ENCODE measurements around the gene PSME2. TPM values are rescaled to one million over a fixed set of nuclear protein-coding genes. Genes with fewer than 3 reads are reported as not detected.
A peak's percentile ranks its signal among the peaks of the same experiment; 100 is the strongest.

Gene PSME2
- total RNA-seq, 4 donors from 2014 or later = 13.7 to 53.2 (median 21.5) TPM

- Histone ChIP-seq H3K4me1 (peaks cover 10 to 14% of the 10 kb centered on the region in 2 donors), H3K9me3 (no peaks in the 10 kb centered on the region), H3K36me3 (no peaks in the 10 kb centered on the region), H3K27me3 (no peaks in the 10 kb centered on the region), H3K4me3 (peak overlapping the region; percentile 75 to 97 (median 90)), H3K27ac (peak overlapping the region; percentile 83 to 88 (median 88))
- intact Hi-C loops (cut with DNase I; ENCODE audit: low total_unique reads) = loop anchor here (2.0 kb wide), 2 partner anchors 20 to 66 kb away; partner anchors contain the start of genes DCAF11, IRF9 and NRL
- ATAC-seq = no peak
- DNase-seq = no peak
- TF ChIP-seq, protein P1, sequence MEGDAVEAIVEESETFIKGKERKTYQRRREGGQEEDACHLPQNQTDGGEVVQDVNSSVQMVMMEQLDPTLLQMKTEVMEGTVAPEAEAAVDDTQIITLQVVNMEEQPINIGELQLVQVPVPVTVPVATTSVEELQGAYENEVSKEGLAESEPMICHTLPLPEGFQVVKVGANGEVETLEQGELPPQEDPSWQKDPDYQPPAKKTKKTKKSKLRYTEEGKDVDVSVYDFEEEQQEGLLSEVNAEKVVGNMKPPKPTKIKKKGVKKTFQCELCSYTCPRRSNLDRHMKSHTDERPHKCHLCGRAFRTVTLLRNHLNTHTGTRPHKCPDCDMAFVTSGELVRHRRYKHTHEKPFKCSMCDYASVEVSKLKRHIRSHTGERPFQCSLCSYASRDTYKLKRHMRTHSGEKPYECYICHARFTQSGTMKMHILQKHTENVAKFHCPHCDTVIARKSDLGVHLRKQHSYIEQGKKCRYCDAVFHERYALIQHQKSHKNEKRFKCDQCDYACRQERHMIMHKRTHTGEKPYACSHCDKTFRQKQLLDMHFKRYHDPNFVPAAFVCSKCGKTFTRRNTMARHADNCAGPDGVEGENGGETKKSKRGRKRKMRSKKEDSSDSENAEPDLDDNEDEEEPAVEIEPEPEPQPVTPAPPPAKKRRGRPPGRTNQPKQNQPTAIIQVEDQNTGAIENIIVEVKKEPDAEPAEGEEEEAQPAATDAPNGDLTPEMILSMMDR (IDR thresholded peaks at IDR 0.05 in 4 of 5, conservative IDR thresholded peaks at IDR 0.05 in 1 of 5) = no peak
- in situ Hi-C loops (cut with MboI; ENCODE audit: low sequenced_read_pairs in 4 of 4) = loop anchor here in 1 of 4 donors (5.0 kb wide), 1 partner anchor 38 kb away; no protein-coding TSS in a partner anchor
These were observed 51.6 kb downstream of the PSME2 start for GRCh38 chr14:24094841-24095270.

DNA sequence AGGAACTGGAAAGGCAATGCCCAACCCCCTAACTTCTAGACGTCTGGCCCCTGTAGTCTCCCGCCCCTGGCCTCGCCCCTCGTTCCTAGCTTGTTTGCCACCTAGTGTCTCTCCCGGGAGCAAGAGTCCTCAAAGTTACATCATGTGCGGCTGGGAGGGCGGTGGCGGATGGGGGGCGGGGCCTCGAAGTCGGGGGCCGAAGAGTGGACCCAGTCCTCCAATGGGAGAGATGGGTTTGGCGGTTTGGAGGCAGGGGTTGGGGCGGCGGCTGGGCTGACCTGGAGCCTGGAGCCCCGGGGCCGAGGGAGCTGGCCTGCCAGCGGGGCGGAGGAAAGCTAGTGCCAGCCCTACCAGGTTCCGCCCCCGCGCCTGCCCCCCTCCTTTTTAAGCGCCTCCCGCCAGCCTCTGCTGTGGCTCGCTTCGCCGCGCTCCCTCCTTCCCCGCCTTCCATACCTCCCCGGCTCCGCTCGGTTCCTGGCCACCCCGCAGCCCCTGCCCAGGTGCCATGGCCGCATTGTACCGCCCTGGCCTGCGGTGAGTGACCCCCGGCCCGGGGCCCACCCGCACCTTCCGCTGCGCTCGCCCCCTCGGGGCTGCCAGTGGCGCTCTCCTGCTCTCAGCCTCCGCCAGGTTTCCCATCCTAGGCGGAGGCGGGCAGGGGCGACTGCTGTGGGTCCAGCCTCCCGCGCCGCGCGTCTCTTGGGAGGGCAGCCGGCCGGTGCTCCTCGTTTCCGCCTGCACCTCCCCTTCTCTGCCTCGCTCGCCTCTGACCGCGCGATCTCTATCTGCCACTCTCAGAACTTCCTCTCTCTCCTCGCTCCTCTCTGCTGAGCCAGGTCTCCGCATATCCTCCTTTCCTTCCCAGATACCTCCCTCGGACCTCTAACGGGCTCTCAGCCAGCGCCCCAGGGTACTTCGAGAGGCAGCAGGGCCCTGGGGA lies 52.2 kb downstream of the PSME2 start, which contains the start of gene PCK2:
Gene PCK2 (plus strand): TSS at position 411 of the 940 bp plus-strand sequence. CDS start 95 bp downstream, at position 506.
- no peaks in the 10 kb centered on the region for H3K36me3 ChIP-seq
- H3K27ac ChIP-seq = peak within 1 kb of the TSS; percentile 83 to 88 (median 88)
- peak; percentile 88 to 90 for ATAC-seq

More for the DNA sequence above, 52.2 kb downstream of the PSME2 start, which contains the start of gene PCK2:
- peak; percentile 88 to 93 for DNase-seq
- Histone ChIP-seq H3K4me1 (peaks cover 10 to 14% of the 10 kb centered on the region in 2 donors), H3K9me3 (no peaks in the 10 kb centered on the region), H3K27me3 (no peaks in the 10 kb centered on the region), H3K4me3 (peak within 1 kb of the TSS; percentile 75 to 97 (median 90))
- intact Hi-C loops (cut with DNase I; ENCODE audit: low total_unique reads) = loop anchor here (2.0 kb wide), 2 partner anchors 21 to 67 kb away; partner anchors contain the start of genes DCAF11, IRF9 and NRL
- in situ Hi-C loops (cut with MboI; ENCODE audit: low sequenced_read_pairs in 4 of 4) = loop anchor here in 1 of 4 donors (5.0 kb wide), 1 partner anchor 37 kb away; no protein-coding TSS in a partner anchor
- TF ChIP-seq, protein P1 (IDR thresholded peaks at IDR 0.05 in 4 of 5, conservative IDR thresholded peaks at IDR 0.05 in 1 of 5) = peak in 1 of 5 experiments; percentile 16
- TF ChIP-seq POLR2A (IDR thresholded peaks at IDR 0.05) = peak; percentile 53

Small RNA genes lying within 50 kb of the gene (microRNA-seq; reads per million reads assigned to microRNA genes)
- 0 to 1.2 reads per million in 2 donors for gene MIR7703 (ENCODE audit: borderline replicate concordance in 2 of 2)

Other genes with a start within 250 kb of the PSME2 start
- gene DHRS4, start 192.8 kb downstream of the PSME2 start, total RNA-seq = 10 to 100 TPM; 26.0 to 56.2 (median 44.1) TPM
- 10 to 100 TPM; 12.1 to 40.2 (median 25.0) TPM for gene DHRS4L2, start 157.7 kb downstream of the PSME2 start, total RNA-seq
- gene CARMIL3, start 94.6 kb downstream of the PSME2 start, total RNA-seq = under 1 TPM in 2 of 4 donors, not detected in 2; 0.04 to 0.31 TPM
- gene CPNE6, start 75.0 kb downstream of the PSME2 start, total RNA-seq = not detected
- 1 to 10 TPM; 1.9 to 9.8 (median 3.6) TPM for gene PCK2, start 52.3 kb downstream of the PSME2 start, total RNA-seq
- 100 to 1,000 TPM in 1 of 4 donors, 10 to 100 TPM in 3; 52.4 to 113 (median 88.7) TPM for gene DCAF11, start 31.8 kb downstream of the PSME2 start, total RNA-seq
- gene NRL, start 31.7 kb downstream of the PSME2 start, total RNA-seq = 1 to 10 TPM in 3 of 4 donors, under 1 TPM in 1; 0.82 to 4.5 (median 2.4) TPM
- gene FITM1, start 16.0 kb downstream of the PSME2 start, total RNA-seq = 10 to 100 TPM; 45.3 to 91.3 (median 65.4) TPM
- 100 to 1,000 TPM in 2 of 4 donors, 10 to 100 TPM in 2; 63.3 to 158 (median 87.5) TPM for gene PSME1, start 10.4 kb downstream of the PSME2 start, total RNA-seq
- gene EMC9, start 5.0 kb downstream of the PSME2 start, total RNA-seq = 10 to 100 TPM; 13.6 to 18.8 (median 16.3) TPM
- 100 to 1,000 TPM in 1 of 4 donors, 10 to 100 TPM in 3; 63.3 to 140 (median 82.4) TPM for gene RNF31, start 888 bp upstream of the PSME2 start, total RNA-seq
- 10 to 100 TPM in 3 of 4 donors, 1 to 10 TPM in 1; 6.5 to 36.7 (median 11.9) TPM for gene IRF9, start 14.7 kb upstream of the PSME2 start, total RNA-seq
- 1 to 10 TPM in 1 of 4 donors, under 1 TPM in 2, not detected in 1; 0.27 to 3.1 (median 0.82) TPM for gene REC8, start 25.5 kb upstream of the PSME2 start, total RNA-seq
- gene IPO4, start 42.2 kb upstream of the PSME2 start, total RNA-seq = 10 to 100 TPM; 35.7 to 73.2 (median 55.4) TPM
- gene TM9SF1, start 48.8 kb upstream of the PSME2 start, total RNA-seq = 10 to 100 TPM; 31.4 to 46.4 (median 36.7) TPM
- gene TSSK4, start 59.1 kb upstream of the PSME2 start, total RNA-seq = not detected
- gene CHMP4A, start 66.9 kb upstream of the PSME2 start, total RNA-seq = 10 to 100 TPM; 13.6 to 29.8 (median 20.7) TPM
- gene MDP1, start 69.5 kb upstream of the PSME2 start, total RNA-seq = 10 to 100 TPM in 3 of 4 donors, 1 to 10 TPM in 1; 6.7 to 19.2 (median 13.9) TPM
- 100 to 1,000 TPM; 141 to 178 (median 162) TPM for gene NEDD8, start 85.8 kb upstream of the PSME2 start, total RNA-seq
- 10 to 100 TPM; 15.4 to 44.8 (median 27.4) TPM for gene GMPR2, start 86.3 kb upstream of the PSME2 start, total RNA-seq
- gene TINF2, start 96.0 kb upstream of the PSME2 start, total RNA-seq = 10 to 100 TPM; 41.4 to 77.1 (median 50.7) TPM
- gene TGM1, start 116.6 kb upstream of the PSME2 start, total RNA-seq = under 1 TPM in 1 of 4 donors, not detected in 3; 0.20 TPM
- 10 to 100 TPM; 20.9 to 32.8 (median 28.0) TPM for gene RABGGTA, start 125.0 kb upstream of the PSME2 start, total RNA-seq
- gene DHRS1, start 153.2 kb upstream of the PSME2 start, total RNA-seq = 10 to 100 TPM in 2 of 4 donors, 1 to 10 TPM in 2; 1.9 to 12.2 (median 8.2) TPM
- gene NOP9, start 153.2 kb upstream of the PSME2 start, total RNA-seq = 10 to 100 TPM; 27.2 to 43.5 (median 32.2) TPM
- gene CIDEB, start 161.4 kb upstream of the PSME2 start, total RNA-seq = 1 to 10 TPM in 1 of 4 donors, under 1 TPM in 3; 0.39 to 1.5 (median 0.88) TPM
- gene LTB4R2, start 163.5 kb upstream of the PSME2 start, total RNA-seq = 1 to 10 TPM in 2 of 4 donors, under 1 TPM in 2; 0.39 to 3.3 (median 2.0) TPM
- 1 to 10 TPM in 2 of 4 donors, under 1 TPM in 2; 0.13 to 2.2 (median 0.75) TPM for gene LTB4R, start 164.9 kb upstream of the PSME2 start, total RNA-seq
- gene ADCY4, start 188.5 kb upstream of the PSME2 start, total RNA-seq = 10 to 100 TPM in 1 of 4 donors, 1 to 10 TPM in 3; 7.9 to 16.6 (median 8.7) TPM
- gene RIPK3, start 193.4 kb upstream of the PSME2 start, total RNA-seq = 1 to 10 TPM in 2 of 4 donors, under 1 TPM in 2; 0.66 to 1.6 (median 0.97) TPM
- gene NFATC4, start 221.6 kb upstream of the PSME2 start, total RNA-seq = 10 to 100 TPM in 1 of 4 donors, 1 to 10 TPM in 3; 4.6 to 13.2 (median 7.5) TPM

All from gastrocnemius medialis (tissue), 4 donors.